Dermis blood vessel endothelial cell (primary cell): ENCODE results near the gene LRRC32. TPM values are rescaled to one million over a fixed set of nuclear protein-coding genes. Genes with fewer than 3 reads are reported as not detected.
"Not testable (repeated sequence)": the region's sequence is repeated elsewhere in the genome, so short reads cannot be mapped to it uniquely, and the experiment has no call there.

Source experiments
- DNase-seq: peaks from one replicate; pipeline ENCODE4 v3.0.0; 2010
- total RNA-seq: library from RNA; depleted of rRNA; stranded (reverse); fragments of >200 nt; gene quantifications from 2 replicates; pipeline ENCODE4 v1.2.3, GENCODE V29; 2014

LRRC32 gene
- total RNA-seq, 1 donor from 2014 or later: 80.8 TPM

DNA sequence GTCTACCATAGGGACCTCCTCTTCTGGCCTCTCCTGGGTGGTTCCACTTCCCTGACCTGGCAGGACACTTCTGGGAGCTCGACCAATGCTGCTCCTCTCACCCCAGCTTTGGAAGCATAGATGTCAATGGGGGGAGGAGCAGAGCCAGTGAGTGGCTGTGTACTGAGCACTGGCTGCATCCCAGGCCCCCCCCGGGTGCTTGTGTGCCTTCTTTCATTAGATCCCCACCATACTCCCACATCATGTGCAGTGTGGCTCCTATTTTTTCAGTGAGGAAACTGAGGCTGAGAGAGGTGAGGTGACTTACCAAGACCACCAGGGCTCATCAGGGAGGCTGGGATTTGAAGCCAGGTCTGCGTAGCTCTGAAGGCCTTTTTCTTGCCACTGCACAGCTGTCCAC is 44.3 kb downstream of the LRRC32 start:
- DNase-seq: no peak

DNA sequence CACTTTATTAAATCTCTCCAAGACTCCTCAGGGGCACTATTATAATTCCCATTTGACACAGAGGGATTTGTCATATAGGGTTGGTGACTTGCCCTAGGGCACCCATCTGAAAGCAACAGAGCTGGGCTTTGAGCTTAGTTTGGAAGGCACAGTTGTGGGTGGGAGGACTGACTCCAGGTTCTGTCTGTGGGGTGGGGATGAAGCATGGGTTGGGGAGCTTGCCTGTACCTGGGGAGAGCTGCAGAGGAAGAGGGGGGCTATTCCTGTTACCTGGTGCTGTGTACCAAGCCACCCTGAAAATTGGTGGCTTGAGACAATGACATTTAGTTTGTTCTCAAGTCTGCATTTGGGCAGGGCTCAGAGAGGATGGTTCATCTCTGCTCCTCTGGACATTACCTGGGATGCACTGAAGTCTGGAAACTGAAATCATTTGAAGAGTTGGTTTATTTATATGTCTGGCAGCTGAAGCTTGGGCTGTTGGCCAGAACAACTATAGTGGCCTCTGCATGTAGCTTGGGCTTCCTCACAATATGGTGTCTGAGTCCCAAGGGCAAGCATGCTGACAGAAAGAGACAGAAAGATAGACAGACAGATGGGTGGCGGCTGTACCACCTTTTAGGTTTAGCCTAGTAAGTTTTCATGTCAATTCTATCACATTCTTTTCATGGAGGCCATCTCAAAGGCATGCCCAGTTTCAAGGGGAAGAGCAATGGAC is 44.9 kb downstream of the LRRC32 start:
- DNase-seq: no peak

DNA sequence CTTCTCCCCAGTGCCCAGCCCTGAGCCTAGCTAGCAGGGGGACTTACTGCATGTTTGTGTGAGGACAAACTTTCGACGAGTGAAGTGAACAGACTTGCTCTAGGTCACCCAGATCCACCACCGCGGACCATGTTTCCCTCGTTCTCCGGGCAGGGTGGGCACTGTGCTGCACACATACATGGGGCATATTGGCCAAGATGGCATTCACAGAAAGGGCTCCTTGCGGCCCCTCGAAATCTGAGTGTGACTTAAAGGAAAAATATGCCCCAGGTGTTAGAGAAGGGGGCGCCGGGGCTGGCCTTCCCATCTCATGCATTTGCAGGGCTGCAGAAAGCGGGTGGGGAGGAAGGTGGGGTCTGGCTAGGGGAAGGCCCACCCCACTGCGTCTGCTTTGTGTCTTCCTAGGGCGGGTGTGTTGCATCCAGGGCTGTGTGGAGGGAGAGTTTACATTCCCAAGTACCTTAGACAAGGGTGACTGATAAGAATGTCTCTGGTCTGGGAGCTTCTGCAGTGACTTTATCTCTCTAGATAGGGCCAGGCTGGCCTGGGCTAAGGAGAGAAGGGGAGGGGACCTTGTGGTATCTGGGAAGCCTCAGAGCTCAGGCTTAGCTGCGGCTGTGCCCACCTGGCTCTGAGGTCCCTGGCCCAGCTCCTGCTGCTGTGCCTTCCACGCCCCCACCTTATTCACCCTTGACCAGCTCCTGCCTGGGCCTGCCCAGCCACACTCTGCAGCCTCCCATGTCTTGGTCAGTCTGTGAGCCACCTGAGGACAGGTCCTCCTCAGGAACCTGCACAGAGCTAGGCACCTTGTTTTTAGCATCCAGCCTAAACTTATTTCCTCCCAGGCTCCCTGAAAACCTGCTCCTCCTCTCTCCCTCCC is 45.8 kb downstream of the LRRC32 start:
- no peak for DNase-seq

GRCh38 chr11:76623884-76624419 is 46.6 kb downstream of the LRRC32 start:
- DNase-seq: no peak

DNA sequence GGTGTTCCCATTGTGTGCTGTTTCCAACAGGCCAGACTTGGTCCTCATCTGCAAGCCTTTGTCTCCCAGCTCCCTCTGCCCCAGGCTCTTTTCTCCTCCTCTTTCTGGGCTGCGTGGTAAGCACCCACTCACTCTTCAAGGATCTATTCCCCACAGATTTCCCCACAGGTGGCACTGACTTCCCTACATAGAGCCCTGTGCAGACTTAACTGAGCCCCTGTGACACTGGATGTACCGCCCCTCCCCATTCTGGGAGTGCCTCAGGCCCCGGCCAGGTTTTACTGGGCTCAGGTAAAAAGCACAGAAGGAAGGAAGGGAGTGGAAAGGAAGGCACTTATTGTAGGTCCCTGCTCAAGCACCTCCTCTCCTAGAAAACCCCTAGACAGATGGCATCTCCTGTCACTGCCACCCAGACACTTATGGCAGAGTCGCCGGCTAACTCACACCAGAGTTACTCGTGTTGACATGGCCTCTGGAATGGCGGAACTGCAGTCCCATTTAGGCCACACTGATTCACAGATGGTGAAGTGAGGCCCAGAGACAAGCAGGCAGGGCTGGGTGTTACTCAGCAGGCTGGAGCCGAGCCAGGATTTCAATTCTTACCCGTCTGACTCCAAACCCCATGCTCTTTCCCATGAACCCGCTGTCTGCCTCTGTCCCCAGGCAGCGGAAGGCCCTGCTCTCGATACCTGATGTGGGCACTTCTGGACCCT is 47.2 kb downstream of the LRRC32 start:
- DNase-seq: peak; percentile 66

DNA sequence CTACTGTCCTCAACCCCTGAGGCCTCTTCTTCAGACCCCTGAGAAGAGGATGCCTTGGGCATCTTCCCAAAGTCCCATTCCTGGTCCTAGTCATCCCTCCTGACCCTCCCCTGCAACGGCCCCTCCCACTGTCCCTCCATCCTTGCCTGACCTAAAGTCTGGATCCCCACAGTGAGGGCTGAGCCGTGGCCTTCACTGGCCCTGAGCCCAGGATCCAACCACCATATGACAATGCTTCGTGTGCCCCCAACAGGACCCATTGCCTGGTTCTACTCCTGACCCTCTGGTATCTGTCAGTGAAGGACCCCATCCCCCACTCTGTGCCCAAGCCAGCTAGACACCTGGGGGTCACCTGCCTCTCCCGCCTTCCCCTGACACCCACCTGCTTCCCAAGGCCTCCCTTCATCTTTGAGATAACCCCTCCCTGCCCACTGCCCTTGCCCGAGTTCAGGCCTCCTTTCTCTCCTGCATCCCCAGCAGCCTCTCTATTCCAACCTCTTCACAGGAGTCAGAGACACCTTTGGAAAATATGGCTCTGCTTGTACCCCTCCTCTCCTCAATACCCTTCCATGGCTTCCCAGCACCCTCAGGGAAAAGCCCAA is 48.0 kb downstream of the LRRC32 start:
- no peak for DNase-seq

DNA sequence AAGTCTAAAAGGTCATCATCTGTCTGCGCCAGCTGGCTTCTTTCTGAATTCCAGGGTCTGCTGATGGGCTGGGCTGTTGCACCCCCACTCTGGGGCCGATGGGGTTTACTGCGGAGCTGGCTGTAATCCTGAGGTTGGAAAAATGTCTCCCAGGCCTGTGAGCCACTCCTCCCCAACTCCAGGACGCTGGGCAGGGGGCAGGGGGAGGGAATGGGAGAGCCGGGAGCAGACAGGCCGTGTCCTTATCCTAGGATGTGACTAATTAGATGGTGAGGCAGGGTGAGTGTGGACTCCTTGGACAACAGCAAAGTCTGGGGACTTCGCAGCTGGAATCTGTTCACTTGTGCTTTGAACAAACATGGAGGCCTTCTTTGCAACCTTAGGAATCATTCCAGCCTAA is 48.7 kb downstream of the LRRC32 start:
- no peak for DNase-seq

- no peak for DNase-seq
Observed at GRCh38 chr11:76621466-76621865, 49.1 kb downstream of the LRRC32 start.

DNA sequence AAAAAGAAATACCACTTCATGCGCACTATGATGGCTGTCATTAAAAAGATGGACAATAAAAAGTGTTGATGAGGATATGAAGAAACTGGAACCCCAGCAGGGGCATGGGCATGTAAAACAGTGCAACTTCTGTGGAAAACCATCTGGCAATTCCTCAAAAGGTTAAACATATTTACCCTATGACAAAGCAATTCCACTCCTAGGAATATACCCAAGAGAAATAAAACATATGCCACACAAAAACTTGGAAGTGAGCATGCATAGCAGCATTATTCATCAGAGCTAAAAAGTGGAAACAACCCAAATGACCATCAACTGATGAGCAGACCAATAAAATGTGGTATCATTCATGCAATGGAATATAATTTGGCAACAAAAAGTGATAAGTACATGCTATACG is 50.1 kb downstream of the LRRC32 start:
- no peak for DNase-seq

DNA sequence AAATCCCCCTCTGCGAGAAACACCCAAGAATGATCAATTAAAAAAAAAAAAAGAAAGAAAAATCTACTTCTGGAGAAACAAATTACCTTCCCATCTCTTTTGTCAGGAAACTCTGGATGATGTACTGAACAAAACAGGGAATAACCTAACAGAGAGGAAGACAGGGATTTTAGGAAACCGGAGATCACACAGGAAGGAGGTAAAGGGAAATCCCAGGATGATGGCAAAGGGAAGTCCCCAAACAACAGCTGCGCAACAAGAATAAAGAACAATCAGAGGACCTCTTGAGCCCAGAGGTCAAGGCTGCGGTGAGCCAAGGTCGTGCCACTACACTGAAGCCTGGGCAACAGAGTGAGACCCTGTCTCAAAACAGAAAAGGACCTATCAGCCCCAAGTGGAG is 50.7 kb downstream of the LRRC32 start:
- not testable (repeated sequence) for DNase-seq

- DNase-seq: no peak
Observed at GRCh38 chr11:76617553-76618265, 52.8 kb downstream of the LRRC32 start.

- no peak for DNase-seq
Observed at GRCh38 chr11:76616676-76617552, 53.6 kb downstream of the LRRC32 start.

GRCh38 chr11:76615950-76616349 is 54.6 kb downstream of the LRRC32 start:
- DNase-seq: peak; percentile 92

GRCh38 chr11:76614471-76615179 is 55.9 kb downstream of the LRRC32 start:
- peak; percentile 84 for DNase-seq

DNA sequence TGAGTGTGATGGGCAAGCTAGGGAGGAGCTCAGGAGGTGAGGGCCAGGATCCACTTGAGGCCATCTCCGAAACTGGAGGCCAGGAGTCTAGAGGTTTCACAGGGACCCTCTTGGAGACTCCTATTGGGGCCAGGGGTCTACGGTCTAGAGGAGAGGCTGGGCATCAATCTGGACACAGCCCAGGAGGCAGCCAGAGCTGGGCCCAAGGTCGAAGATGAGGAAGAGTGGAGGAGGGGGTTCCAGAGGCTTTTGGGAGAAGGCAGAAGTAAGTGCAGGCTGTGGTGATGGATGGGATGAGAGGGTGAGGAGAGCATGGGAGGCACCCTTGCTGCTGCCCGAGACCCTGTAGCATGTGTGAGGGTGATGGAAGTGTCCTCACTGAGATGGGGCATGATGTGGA is 56.6 kb downstream of the LRRC32 start:
- DNase-seq: no peak

DNA sequence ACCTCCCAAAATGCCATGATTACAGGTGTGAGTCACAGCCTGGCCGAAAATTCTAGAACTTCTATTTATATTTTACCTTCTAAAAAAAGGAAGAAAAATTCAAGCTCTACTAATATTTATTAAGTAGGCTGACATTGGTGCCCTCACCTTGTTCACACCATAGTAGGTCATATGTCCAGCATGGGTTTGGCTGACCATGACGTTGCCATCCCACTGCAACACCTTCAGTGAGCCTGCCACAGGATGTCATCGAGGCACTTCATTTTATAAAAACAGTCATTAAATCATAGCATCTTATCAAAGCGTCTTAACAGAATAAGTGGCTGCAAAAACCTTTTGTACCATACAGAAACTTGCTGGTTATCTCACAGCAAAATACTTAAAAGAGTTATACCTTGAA is 58.3 kb downstream of the LRRC32 start:
- no peak for DNase-seq

DNA sequence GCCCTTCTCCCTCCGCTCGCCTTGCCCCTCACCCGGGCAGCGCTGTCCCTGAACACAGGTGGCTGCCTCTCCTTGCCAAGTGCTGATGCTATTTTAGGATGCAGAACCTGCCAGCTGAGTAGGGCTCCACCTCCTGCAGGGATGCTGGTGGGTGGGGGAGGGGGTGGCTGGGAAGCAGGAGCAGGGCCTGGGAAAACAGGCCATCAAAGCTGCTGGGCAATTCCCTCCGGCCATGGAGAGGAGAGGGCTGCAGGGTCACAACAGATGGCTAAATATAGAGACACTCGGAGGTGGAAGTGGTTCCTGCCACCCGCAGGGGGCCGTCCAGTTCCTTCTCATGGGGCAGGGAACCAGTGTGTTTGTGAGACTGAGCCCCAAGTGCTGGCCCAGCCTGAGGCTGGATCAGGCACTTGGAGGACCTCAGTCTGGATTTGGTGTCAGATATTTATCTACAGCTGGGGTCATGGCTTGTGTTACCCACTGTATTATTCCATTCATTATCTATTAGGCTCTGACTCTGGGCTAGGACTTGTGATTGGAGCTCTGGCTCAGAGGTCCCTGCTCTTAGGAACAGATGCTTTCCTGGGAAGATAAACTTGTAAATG is 59.6 kb downstream of the LRRC32 start:
- DNase-seq: peak; percentile 41

- no peak for DNase-seq
Observed at GRCh38 chr11:76610371-76610770, 60.2 kb downstream of the LRRC32 start.

- DNase-seq: no peak
Observed at GRCh38 chr11:76609736-76610370, 60.7 kb downstream of the LRRC32 start.
